Measurements from ENCODE around the gene PGM2L1.
"Not testable (repeated sequence)": the region's sequence is repeated elsewhere in the genome, so short reads cannot be mapped to it uniquely, and the experiment has no call there.

The PGM2L1 gene

DNA sequence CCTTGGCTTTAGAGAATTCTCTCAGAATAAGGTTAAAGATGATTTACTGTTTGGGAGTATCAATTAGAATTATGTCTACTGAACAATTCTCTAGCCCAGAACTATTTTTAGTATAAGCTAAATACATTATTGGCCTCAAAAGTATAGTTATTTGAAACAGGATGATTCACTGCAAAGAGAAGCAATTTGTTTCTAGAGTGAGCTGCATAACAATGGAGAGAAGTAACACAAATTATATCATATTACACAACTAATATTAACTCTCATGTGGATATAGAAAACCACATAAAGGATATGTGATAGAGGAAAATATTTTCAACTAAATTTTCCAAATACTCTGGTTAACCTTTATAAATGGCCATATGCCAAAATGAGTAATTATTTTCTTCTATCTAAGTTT lies 24.9 kb downstream of the PGM2L1 start:
- no peak for ATAC-seq
- H3K4me1 Mint-ChIP-seq, result no peaks in the 10 kb centered on the region
- H3K27me3 Mint-ChIP-seq, result no peaks in the 10 kb centered on the region

GRCh38 chr11:74371269-74372052 lies 26.8 kb downstream of the PGM2L1 start:
- Mint-ChIP-seq H3K36me3 (no peaks in the 10 kb centered on the region), H3K4me3 (no peak overlapping the region), H3K9me3 (no peaks in the 10 kb centered on the region), H3K4me1 (no peaks in the 10 kb centered on the region), H3K27ac (no peak overlapping the region), H3K27me3 (no peaks in the 10 kb centered on the region)
- ATAC-seq, result no peak

More for the DNA sequence above, 24.9 kb downstream of the PGM2L1 start:
- Mint-ChIP-seq H3K27ac (no peak overlapping the region), H3K9me3 (no peaks in the 10 kb centered on the region), H3K4me3 (no peak overlapping the region), H3K36me3 (no peaks in the 10 kb centered on the region)

GRCh38 chr11:74370123-74370522 lies 28.1 kb downstream of the PGM2L1 start:
- Mint-ChIP-seq H3K36me3 (no peaks in the 10 kb centered on the region), H3K9me3 (no peaks in the 10 kb centered on the region), H3K4me1 (no peaks in the 10 kb centered on the region), H3K27me3 (no peaks in the 10 kb centered on the region), H3K4me3 (no peak overlapping the region), H3K27ac (no peak overlapping the region)
- no peak for ATAC-seq

- Mint-ChIP-seq H3K36me3 (peaks cover 10% of the 10 kb centered on the region), H3K4me3 (no peak overlapping the region), H3K27ac (no peak overlapping the region), H3K9me3 (no peaks in the 10 kb centered on the region), H3K4me1 (no peaks in the 10 kb centered on the region), H3K27me3 (no peaks in the 10 kb centered on the region)
- ATAC-seq, result no peak
Measured at GRCh38 chr11:74367881-74368280, 30.4 kb downstream of the PGM2L1 start.

GRCh38 chr11:74366576-74366975 lies 31.7 kb downstream of the PGM2L1 start:
- Mint-ChIP-seq H3K27me3 (no peaks in the 10 kb centered on the region), H3K4me3 (no peak overlapping the region), H3K9me3 (no peaks in the 10 kb centered on the region), H3K27ac (no peak overlapping the region), H3K4me1 (no peaks in the 10 kb centered on the region), H3K36me3 (peaks cover 22% of the 10 kb centered on the region)
- no peak for ATAC-seq

DNA sequence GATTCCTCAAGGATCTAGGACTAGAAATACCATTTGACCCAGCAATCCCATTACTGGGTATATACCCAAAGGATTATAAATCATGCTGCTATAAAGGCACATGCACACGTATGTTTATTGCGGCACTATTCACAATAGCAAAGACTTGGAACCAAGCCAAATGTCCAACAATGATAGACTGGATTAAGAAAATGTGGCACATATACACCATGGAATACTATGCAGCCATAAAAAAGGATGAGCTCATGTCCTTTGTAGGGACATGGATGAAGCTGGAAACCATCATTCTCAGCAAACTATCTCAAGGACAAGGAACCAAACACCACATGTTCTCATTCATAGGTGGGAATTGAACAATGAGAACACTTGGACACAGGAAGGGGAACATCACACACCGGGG lies 32.4 kb downstream of the PGM2L1 start:
- not testable (repeated sequence) for H3K27me3 Mint-ChIP-seq, ATAC-seq, H3K4me3 Mint-ChIP-seq, H3K9me3 Mint-ChIP-seq, H3K4me1 Mint-ChIP-seq, H3K27ac Mint-ChIP-seq
- peaks cover 30% of the 10 kb centered on the region for H3K36me3 Mint-ChIP-seq

DNA sequence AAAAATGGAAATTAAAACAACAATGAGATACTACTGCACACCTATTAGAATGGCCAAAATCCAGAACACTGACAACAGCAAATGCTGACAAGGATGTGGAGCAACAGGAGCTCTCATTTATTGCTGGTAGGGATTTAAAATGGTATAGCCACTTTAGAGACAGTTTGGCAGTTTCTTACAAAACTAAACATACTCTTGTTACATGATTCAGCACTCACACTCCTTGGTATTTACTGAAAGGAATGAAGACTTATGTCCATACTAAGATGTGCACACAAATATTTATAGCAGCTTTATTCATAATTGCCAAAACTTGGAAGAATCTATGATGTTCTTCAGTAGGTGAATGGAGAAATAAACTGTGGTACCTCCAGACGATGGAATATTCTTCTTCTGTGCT lies 40.8 kb downstream of the PGM2L1 start:
- Mint-ChIP-seq H3K27me3 (no peaks in the 10 kb centered on the region), H3K4me3 (no peak overlapping the region), H3K36me3 (peaks cover 60% of the 10 kb centered on the region), H3K27ac (no peak overlapping the region), H3K4me1 (no peaks in the 10 kb centered on the region), H3K9me3 (no peaks in the 10 kb centered on the region)
- ATAC-seq, result no peak

DNA sequence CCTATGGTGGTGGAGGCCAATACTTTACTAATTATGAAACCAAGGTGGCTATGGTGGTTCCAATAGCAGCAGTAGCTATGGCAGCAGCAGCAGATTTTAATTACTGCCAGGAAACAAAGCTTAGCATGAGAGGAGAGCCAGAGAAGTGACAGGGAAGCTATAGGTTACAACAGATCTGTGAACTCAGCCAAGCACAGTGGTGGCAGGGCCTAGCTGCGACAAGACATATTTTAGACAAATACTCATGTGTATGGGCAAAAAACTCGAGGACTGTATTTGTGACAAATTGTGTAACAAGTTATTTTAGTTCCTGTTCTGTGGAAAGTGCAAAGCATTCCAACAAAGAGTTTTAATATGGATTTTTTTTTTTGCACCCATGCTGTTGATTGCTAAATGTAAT lies 42.6 kb downstream of the PGM2L1 start:
- H3K4me3 Mint-ChIP-seq, result no peak overlapping the region
- no peaks in the 10 kb centered on the region for H3K9me3 Mint-ChIP-seq
- no peak for ATAC-seq
- no peaks in the 10 kb centered on the region for H3K27me3 Mint-ChIP-seq
- H3K36me3 Mint-ChIP-seq, result peaks cover 42% of the 10 kb centered on the region
- H3K27ac Mint-ChIP-seq, result no peak overlapping the region
- H3K4me1 Mint-ChIP-seq, result no peaks in the 10 kb centered on the region

GRCh38 chr11:74354036-74354435 lies 44.2 kb downstream of the PGM2L1 start:
- Mint-ChIP-seq H3K9me3 (no peaks in the 10 kb centered on the region), H3K36me3 (peaks cover 36% of the 10 kb centered on the region), H3K4me1 (no peaks in the 10 kb centered on the region), H3K27me3 (no peaks in the 10 kb centered on the region), H3K4me3 (no peak overlapping the region), H3K27ac (no peak overlapping the region)
- ATAC-seq, result no peak

DNA sequence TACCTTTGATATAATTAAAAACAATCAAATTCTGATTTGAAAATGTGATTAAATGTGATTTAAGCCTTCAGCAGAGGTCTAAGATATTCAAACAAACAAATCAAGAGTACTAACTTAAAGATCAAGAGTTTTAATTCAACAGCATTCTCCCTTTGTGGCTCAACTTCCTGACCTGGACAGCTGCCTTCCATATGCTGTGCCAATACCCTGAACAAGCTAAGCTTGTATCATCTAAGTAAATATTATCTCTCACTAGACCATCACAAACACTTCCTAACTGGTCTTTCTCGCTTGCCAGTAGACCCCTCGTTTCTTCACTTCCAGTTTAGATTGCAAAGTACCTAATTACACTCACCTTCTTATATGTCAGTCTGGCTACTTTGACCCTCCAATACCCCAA lies 50.9 kb downstream of the PGM2L1 start:
- Mint-ChIP-seq H3K27ac (no peak overlapping the region), H3K4me1 (no peaks in the 10 kb centered on the region), H3K36me3 (peaks cover 30% of the 10 kb centered on the region), H3K4me3 (no peak overlapping the region), H3K9me3 (no peaks in the 10 kb centered on the region), H3K27me3 (no peaks in the 10 kb centered on the region)
- ATAC-seq, result no peak

DNA sequence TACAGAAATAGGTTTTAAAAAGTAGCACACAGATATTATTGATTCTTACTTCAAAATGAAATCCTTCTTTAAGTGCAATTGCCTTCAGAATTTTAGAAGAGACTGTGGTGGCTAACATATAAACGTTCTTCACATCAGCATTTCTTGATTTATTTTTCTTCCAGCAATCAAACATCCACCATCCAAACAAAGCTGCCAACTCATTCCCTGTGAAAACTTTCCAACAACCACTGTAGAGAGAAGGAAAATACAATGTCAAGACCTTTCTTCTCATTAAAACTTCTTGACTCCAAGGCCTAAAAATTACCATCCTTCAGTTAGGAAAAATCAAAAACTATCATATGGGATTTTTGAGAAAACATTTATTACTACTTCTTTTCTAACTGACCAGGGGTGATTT lies 52.8 kb downstream of the PGM2L1 start:
- H3K27ac Mint-ChIP-seq, result no peak overlapping the region
- H3K9me3 Mint-ChIP-seq, result no peaks in the 10 kb centered on the region
- H3K4me3 Mint-ChIP-seq, result no peak overlapping the region
- peaks cover 42% of the 10 kb centered on the region for H3K36me3 Mint-ChIP-seq
- H3K4me1 Mint-ChIP-seq, result no peaks in the 10 kb centered on the region
- ATAC-seq, result no peak
- no peaks in the 10 kb centered on the region for H3K27me3 Mint-ChIP-seq

DNA sequence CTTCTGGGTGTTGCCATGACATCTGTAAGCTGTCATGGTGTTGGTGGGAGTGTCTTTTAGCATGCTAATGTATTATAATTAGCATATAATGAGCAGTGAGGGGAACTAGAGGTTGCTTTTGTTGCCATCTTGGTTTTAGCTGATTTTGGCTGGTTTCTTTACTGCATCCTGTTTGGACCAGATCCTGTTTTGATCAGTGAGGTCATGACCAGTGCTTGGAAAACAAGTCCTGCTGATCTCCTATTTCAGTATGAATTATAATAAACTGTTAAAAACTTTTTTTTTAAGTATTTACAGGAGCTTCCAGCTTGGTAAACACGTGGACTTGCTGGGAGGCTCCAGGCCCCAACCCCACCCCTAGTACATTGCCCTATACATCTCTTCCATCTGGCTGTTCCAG lies 56.3 kb downstream of the PGM2L1 start:
- no peak for ATAC-seq
- H3K9me3 Mint-ChIP-seq, result no peaks in the 10 kb centered on the region
- H3K4me1 Mint-ChIP-seq, result no peaks in the 10 kb centered on the region
- no peak overlapping the region for H3K27ac Mint-ChIP-seq
- no peak overlapping the region for H3K4me3 Mint-ChIP-seq
- H3K27me3 Mint-ChIP-seq, result no peaks in the 10 kb centered on the region
- H3K36me3 Mint-ChIP-seq, result peaks cover 45% of the 10 kb centered on the region

- ATAC-seq, result no peak
- H3K27ac Mint-ChIP-seq, result no peak overlapping the region
- no peaks in the 10 kb centered on the region for H3K4me1 Mint-ChIP-seq
- H3K9me3 Mint-ChIP-seq, result no peaks in the 10 kb centered on the region
- H3K36me3 Mint-ChIP-seq, result peaks cover 44% of the 10 kb centered on the region
- no peak overlapping the region for H3K4me3 Mint-ChIP-seq
- H3K27me3 Mint-ChIP-seq, result no peaks in the 10 kb centered on the region
Measured at GRCh38 chr11:74339619-74340018, 58.6 kb downstream of the PGM2L1 start.

DNA sequence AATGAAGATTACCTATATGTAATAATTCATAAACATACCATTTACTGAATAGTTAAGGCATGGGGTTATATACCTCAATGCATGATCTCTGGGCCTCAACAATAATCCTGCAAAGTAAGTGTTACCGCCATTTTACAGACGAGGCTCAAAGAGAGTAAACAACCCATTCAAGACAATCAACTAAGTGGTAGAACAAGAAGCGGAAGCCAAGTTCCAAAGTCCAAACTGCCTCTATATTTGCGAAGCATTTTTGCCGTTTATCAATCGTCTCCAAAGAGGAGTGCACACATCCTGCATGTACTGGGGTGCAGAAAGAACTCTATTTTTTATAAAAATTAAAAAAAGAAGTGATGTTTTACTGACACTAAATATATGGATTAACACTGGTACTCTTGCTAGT lies 59.3 kb downstream of the PGM2L1 start:
- Mint-ChIP-seq H3K27me3 (no peaks in the 10 kb centered on the region), H3K36me3 (peaks cover 38% of the 10 kb centered on the region), H3K4me1 (no peaks in the 10 kb centered on the region), H3K4me3 (no peak overlapping the region), H3K9me3 (no peaks in the 10 kb centered on the region), H3K27ac (no peak overlapping the region)
- no peak for ATAC-seq

DNA sequence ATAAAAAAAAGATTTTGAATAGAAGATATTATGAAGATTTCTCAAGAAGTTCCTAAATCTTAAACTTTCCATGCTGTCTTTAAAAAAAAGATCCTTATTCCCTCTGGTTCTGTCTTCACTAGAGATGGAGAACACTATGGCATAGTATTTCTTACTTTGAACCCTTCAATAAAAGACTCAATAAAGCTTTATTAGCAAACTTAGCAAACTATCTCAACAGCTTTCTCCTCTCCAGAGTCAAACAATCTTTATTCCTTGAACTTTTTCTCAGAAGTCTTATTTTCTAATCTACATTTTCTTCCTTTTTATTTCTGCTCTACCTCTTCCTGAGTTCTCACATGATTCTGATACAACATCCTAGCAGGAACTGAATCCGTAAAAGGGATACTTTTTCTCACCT lies 65.0 kb downstream of the PGM2L1 start:
- no peaks in the 10 kb centered on the region for H3K9me3 Mint-ChIP-seq
- ATAC-seq, result no peak
- H3K36me3 Mint-ChIP-seq, result peaks cover 18% of the 10 kb centered on the region
- no peaks in the 10 kb centered on the region for H3K4me1 Mint-ChIP-seq
- no peaks in the 10 kb centered on the region for H3K27me3 Mint-ChIP-seq
- no peak overlapping the region for H3K27ac Mint-ChIP-seq
- H3K4me3 Mint-ChIP-seq, result no peak overlapping the region

DNA sequence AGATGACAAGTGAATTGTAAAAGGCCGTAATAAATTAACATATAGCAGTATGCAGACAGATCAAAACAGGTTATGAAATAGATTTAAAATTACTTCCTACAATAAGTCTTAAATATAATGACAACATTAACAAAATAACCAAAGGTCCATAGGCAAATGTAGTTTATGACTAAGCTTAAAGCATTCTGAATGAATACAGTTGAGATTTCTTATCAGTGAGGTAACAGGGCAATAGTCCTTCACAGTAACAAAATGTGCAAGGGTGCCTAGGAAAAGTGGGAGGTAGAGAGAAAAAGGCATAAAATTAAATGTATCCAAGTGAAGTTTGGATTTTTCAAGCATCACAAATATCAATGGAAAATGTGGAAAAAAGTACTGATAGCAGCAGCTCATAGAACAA lies 65.9 kb downstream of the PGM2L1 start:
- no peaks in the 10 kb centered on the region for H3K27me3 Mint-ChIP-seq
- H3K4me3 Mint-ChIP-seq, result no peak overlapping the region
- ATAC-seq, result no peak
- no peak overlapping the region for H3K27ac Mint-ChIP-seq
- no peaks in the 10 kb centered on the region for H3K9me3 Mint-ChIP-seq
- no peaks in the 10 kb centered on the region for H3K4me1 Mint-ChIP-seq
- peaks cover 22% of the 10 kb centered on the region for H3K36me3 Mint-ChIP-seq

GRCh38 chr11:74331000-74331399 lies 67.2 kb downstream of the PGM2L1 start:
- peaks cover 14% of the 10 kb centered on the region for H3K36me3 Mint-ChIP-seq
- not testable (repeated sequence) for H3K27ac Mint-ChIP-seq, H3K9me3 Mint-ChIP-seq, ATAC-seq, H3K27me3 Mint-ChIP-seq, H3K4me3 Mint-ChIP-seq, H3K4me1 Mint-ChIP-seq

All from stimulated activated memory B cell treated with anti-CD40 and anti-IgM and Interleukin-4, amounts not matched to agents 10 μg/mL and 1 μg/mL and 100 μg/mL, for 72 hours (primary cell).